ENCODE measurements around the gene ZNF275. TPM values are rescaled to one million over a fixed set of nuclear protein-coding genes. Genes with fewer than 3 reads are reported as not detected.

The ZNF275 gene
- total RNA-seq, 1 experiment from 2014 or later: 9.8 TPM

DNA sequence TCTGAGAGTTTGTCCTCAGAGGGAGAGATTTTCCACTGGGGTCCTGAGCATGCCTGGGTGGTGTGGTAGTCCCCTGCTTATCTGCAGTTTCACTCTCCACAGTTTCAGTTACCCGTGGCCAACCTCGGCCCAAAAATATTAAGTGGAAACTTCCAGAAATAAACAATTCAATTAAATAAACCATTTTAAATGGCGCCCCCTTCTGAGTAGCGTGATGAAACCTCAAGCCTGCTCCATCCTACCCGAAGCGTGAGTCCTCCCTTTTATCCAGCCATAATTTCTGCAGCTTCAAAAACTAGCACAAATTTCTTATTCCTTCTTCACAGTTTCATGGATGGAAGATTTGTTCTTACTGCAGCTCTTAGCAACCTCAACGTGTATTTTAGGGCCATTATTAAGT, 40.5 kb downstream of the ZNF275 start (continued):
- TF ChIP-seq, protein P1, sequence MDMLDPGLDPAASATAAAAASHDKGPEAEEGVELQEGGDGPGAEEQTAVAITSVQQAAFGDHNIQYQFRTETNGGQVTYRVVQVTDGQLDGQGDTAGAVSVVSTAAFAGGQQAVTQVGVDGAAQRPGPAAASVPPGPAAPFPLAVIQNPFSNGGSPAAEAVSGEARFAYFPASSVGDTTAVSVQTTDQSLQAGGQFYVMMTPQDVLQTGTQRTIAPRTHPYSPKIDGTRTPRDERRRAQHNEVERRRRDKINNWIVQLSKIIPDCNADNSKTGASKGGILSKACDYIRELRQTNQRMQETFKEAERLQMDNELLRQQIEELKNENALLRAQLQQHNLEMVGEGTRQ (CRISPR knock-in tag; IDR thresholded peaks at IDR 0.05): no peak
- TF ChIP-seq MYBL2 (CRISPR knock-in tag; IDR thresholded peaks at IDR 0.05): no peak
- no peak for TF ChIP-seq GRHL2 (CRISPR knock-in tag; IDR thresholded peaks at IDR 0.05; ENCODE audit: insufficient replicate concordance, severe bottlenecking)

DNA sequence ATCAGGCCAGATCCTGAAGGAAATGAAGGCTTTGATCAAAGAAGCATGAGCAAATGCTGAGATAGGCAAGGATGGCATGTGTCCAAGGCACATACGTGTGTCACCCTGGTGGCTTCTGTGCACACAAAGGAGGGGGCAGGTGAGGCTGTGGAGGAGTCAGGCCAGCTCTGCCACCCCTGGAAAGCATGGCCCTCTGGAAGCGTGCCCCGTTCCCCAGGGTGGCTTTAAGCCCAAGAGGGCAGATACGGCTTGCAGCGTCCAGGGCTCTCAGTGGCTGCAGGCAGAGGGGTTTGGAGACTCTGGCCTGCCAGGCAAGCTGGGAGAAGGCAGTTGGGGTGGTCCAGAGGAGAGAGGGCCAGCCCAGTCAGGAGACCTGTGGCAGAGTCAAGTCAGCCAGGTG, 41.6 kb downstream of the ZNF275 start:
- H3K4me1 Mint-ChIP-seq: no peaks in the 10 kb centered on the region
- no peak overlapping the region for H3K27ac Mint-ChIP-seq
- DNase-seq (ENCODE audit: low spot score) (no peak), ATAC-seq (no peak)
- ChIA-PET CTCF (no interaction called here), POLR2A (no interaction called here)
- H3K4me3 Mint-ChIP-seq: no peak overlapping the region
- no peak for TF ChIP-seq GABPB1 (CRISPR knock-in tag; IDR thresholded peaks at IDR 0.05)
- TF ChIP-seq IRF2 (CRISPR knock-in tag; IDR thresholded peaks at IDR 0.05; ENCODE audit: borderline replicate concordance, low read depth): no peak
- TF ChIP-seq CREB1 (CRISPR knock-in tag; IDR thresholded peaks at IDR 0.05): no peak
- no peak for TF ChIP-seq RORB (CRISPR knock-in tag; IDR thresholded peaks at IDR 0.05)
- TF ChIP-seq, protein P2, sequence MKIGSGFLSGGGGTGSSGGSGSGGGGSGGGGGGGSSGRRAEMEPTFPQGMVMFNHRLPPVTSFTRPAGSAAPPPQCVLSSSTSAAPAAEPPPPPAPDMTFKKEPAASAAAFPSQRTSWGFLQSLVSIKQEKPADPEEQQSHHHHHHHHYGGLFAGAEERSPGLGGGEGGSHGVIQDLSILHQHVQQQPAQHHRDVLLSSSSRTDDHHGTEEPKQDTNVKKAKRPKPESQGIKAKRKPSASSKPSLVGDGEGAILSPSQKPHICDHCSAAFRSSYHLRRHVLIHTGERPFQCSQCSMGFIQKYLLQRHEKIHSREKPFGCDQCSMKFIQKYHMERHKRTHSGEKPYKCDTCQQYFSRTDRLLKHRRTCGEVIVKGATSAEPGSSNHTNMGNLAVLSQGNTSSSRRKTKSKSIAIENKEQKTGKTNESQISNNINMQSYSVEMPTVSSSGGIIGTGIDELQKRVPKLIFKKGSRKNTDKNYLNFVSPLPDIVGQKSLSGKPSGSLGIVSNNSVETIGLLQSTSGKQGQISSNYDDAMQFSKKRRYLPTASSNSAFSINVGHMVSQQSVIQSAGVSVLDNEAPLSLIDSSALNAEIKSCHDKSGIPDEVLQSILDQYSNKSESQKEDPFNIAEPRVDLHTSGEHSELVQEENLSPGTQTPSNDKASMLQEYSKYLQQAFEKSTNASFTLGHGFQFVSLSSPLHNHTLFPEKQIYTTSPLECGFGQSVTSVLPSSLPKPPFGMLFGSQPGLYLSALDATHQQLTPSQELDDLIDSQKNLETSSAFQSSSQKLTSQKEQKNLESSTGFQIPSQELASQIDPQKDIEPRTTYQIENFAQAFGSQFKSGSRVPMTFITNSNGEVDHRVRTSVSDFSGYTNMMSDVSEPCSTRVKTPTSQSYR (CRISPR knock-in tag; IDR thresholded peaks at IDR 0.05): no peak
- TF ChIP-seq, protein P3, sequence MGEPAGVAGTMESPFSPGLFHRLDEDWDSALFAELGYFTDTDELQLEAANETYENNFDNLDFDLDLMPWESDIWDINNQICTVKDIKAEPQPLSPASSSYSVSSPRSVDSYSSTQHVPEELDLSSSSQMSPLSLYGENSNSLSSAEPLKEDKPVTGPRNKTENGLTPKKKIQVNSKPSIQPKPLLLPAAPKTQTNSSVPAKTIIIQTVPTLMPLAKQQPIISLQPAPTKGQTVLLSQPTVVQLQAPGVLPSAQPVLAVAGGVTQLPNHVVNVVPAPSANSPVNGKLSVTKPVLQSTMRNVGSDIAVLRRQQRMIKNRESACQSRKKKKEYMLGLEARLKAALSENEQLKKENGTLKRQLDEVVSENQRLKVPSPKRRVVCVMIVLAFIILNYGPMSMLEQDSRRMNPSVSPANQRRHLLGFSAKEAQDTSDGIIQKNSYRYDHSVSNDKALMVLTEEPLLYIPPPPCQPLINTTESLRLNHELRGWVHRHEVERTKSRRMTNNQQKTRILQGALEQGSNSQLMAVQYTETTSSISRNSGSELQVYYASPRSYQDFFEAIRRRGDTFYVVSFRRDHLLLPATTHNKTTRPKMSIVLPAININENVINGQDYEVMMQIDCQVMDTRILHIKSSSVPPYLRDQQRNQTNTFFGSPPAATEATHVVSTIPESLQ (CRISPR knock-in tag; IDR thresholded peaks at IDR 0.05): no peak
- TF ChIP-seq, protein P4, sequence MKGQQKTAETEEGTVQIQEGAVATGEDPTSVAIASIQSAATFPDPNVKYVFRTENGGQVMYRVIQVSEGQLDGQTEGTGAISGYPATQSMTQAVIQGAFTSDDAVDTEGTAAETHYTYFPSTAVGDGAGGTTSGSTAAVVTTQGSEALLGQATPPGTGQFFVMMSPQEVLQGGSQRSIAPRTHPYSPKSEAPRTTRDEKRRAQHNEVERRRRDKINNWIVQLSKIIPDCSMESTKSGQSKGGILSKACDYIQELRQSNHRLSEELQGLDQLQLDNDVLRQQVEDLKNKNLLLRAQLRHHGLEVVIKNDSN (CRISPR knock-in tag; IDR thresholded peaks at IDR 0.05): no peak
- no peak for TF ChIP-seq FOXP1 (CRISPR knock-in tag; IDR thresholded peaks at IDR 0.05; ENCODE audit: borderline replicate concordance)
- TF ChIP-seq JUN (CRISPR knock-in tag; IDR thresholded peaks at IDR 0.05): no peak
- TF ChIP-seq, protein P5, sequence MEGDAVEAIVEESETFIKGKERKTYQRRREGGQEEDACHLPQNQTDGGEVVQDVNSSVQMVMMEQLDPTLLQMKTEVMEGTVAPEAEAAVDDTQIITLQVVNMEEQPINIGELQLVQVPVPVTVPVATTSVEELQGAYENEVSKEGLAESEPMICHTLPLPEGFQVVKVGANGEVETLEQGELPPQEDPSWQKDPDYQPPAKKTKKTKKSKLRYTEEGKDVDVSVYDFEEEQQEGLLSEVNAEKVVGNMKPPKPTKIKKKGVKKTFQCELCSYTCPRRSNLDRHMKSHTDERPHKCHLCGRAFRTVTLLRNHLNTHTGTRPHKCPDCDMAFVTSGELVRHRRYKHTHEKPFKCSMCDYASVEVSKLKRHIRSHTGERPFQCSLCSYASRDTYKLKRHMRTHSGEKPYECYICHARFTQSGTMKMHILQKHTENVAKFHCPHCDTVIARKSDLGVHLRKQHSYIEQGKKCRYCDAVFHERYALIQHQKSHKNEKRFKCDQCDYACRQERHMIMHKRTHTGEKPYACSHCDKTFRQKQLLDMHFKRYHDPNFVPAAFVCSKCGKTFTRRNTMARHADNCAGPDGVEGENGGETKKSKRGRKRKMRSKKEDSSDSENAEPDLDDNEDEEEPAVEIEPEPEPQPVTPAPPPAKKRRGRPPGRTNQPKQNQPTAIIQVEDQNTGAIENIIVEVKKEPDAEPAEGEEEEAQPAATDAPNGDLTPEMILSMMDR (IDR thresholded peaks at IDR 0.05): no peak
- no peak for TF ChIP-seq ZNF671 (CRISPR knock-in tag; IDR thresholded peaks at IDR 0.05)
- TF ChIP-seq, protein P6, sequence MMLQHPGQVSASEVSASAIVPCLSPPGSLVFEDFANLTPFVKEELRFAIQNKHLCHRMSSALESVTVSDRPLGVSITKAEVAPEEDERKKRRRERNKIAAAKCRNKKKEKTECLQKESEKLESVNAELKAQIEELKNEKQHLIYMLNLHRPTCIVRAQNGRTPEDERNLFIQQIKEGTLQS (CRISPR knock-in tag; conservative IDR thresholded peaks at IDR 0.05): no peak
- TF ChIP-seq, protein P7, sequence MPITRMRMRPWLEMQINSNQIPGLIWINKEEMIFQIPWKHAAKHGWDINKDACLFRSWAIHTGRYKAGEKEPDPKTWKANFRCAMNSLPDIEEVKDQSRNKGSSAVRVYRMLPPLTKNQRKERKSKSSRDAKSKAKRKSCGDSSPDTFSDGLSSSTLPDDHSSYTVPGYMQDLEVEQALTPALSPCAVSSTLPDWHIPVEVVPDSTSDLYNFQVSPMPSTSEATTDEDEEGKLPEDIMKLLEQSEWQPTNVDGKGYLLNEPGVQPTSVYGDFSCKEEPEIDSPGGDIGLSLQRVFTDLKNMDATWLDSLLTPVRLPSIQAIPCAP (CRISPR knock-in tag; IDR thresholded peaks at IDR 0.05): no peak
- TF ChIP-seq NR3C1 (CRISPR knock-in tag; conservative IDR thresholded peaks at IDR 0.05; ENCODE audit: low read depth): no peak
- no peak for TF ChIP-seq TCF7 (CRISPR knock-in tag; IDR thresholded peaks at IDR 0.05; ENCODE audit: low read depth)
- no peak for TF ChIP-seq CREM (CRISPR knock-in tag; IDR thresholded peaks at IDR 0.05)
- no peaks in the 10 kb centered on the region for H3K36me3 Mint-ChIP-seq
- H3K27me3 Mint-ChIP-seq (ENCODE audit: low read depth): no peaks in the 10 kb centered on the region
- peaks cover 11% of the 10 kb centered on the region for H3K9me3 Mint-ChIP-seq

All from WTC11 (cell line).